ENCODE data around the gene KLHDC7B. TPM values are rescaled to one million over a fixed set of nuclear protein-coding genes. Genes with fewer than 3 reads are reported as not detected.

The KLHDC7B gene
- total and polyA plus RNA-seq, 2 of the 13 experiments (the other 11 are each of a cell fraction or from before 2014, with no cell fraction given), result 0.11 TPM; not detected in 1

DNA sequence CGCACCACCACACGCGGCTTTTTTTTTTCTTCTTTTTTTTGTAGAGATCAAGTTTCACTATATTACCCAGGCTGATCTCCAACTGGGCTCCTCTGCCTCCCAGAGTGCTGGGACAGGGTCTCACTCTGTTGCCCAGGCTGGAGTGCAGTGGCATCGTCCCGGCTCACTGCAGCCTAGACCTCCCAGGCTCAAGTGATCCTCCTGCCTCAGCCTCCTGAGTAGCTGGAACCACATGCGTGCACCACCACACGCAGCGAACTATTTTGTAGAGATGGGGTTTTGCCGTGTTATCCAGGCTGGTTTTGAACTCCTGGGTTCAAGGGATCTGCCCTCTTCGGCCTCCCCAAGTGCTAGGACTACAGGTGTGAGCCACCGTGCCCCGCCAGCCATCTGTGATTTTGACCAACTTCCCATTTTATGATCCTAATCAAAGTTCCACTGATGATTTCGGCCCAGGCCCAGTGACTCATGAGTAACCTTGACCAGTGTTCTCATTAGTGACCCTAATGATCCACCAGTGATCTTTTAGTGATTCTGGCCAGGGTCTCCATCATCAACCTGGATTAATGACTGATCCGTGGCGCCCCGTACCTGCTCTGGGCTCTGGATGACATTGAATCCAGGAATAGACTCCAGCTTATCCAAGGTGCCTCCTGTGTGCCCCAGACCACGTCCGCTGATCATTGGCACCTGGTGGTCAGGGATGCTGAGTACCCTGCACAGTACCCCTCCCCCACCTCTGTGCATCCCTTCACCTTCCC lies 17.6 kb upstream of the KLHDC7B start:
- WGBS (ENCODE audit: low lambda C conversion rate), result 91% methylated on average over 17 of the region's 18 CpGs
- no peaks in the 10 kb centered on the region for H3K9me3 ChIP-seq (ENCODE audit: low read length)
- peaks cover 20% of the 10 kb centered on the region for H3K79me2 ChIP-seq (ENCODE audit: insufficient read depth, low read length)
- H3K27ac ChIP-seq (ENCODE audit: extremely low read length, insufficient read depth, low read length), result no peak overlapping the region
- no peak for FAIRE-seq
- CTCF ChIA-PET (ENCODE audit: low intra/inter-chr PET ratio, low total read pairs), result no interaction called here
- no TSS peak for BruUV-seq (replicated peaks)
- peaks cover 1 to 7% of the 10 kb centered on the region in 2 experiments; a peak in 4 of 5 replicates for H3K36me3 ChIP-seq (replicated peaks in 1 of 2; ENCODE audit: control insufficient read depth in 1 of 2, insufficient read depth in 2 of 2, low read length in 2 of 2)
- no peak for DNase-seq (ENCODE audit: low spot score)
- H3K4me3 ChIP-seq (replicated peaks in 1 of 3; ENCODE audit: insufficient read depth in 1 of 3, low read depth in 2 of 3, low read length in 3 of 3), result no peak overlapping the region
- no peak overlapping the region for H3K9ac ChIP-seq (ENCODE audit: insufficient read depth, low read depth, low read length)
- H3K27me3 ChIP-seq (ENCODE audit: control insufficient read depth in 1 of 2, insufficient read depth in 2 of 2, low read length in 2 of 2), result no peaks in the 10 kb centered on the region
- H4K20me1 ChIP-seq (ENCODE audit: insufficient read depth, low read length), result peaks cover 15% of the 10 kb centered on the region
- POLR2A ChIA-PET, result interaction anchor here (0.8 to 2.5 kb wide), 6 partner anchors 10 to 172 kb away, joined by 3 to 7 read pairs (median 4); partner anchors contain the start of genes ARSA, LMF2, NCAPH2 and SYCE3
- in situ Hi-C loops (cut with HindIII; ENCODE audit: extremely low pct_ligation_motif_present, low pct_unique_long_range_greater_than_20kb), result no loop called here
- H3K4me2 ChIP-seq (ENCODE audit: low read depth, low read length), result no peak overlapping the region
- intact Hi-C loops (cut with micrococcal nuclease; ENCODE audit: unreplicated experiment), result loop anchor here (5.0 kb wide), 1 partner anchor 34 kb away; the partner anchor contains the start of gene SYCE3
- no peak for ATAC-seq
- H2AFZ ChIP-seq (ENCODE audit: low read length), result no peak overlapping the region
- peaks cover 70% of the 10 kb centered on the region for H3K4me1 ChIP-seq (ENCODE audit: insufficient read depth, low read length)
- TF ChIP-seq ZNF784 (CRISPR knock-in tag; IDR thresholded peaks at IDR 0.05; ENCODE audit: borderline replicate concordance), result no peak
- TF ChIP-seq ZNF816 (CRISPR knock-in tag; IDR thresholded peaks at IDR 0.05; ENCODE audit: borderline replicate concordance), result no peak
- TF ChIP-seq ZNF773 (CRISPR knock-in tag; IDR thresholded peaks at IDR 0.05; ENCODE audit: borderline replicate concordance), result no peak
- no peak for TF ChIP-seq ZNF709 (CRISPR knock-in tag; IDR thresholded peaks at IDR 0.05)
- no peak for TF ChIP-seq ZNF530 (CRISPR knock-in tag; IDR thresholded peaks at IDR 0.05; ENCODE audit: low read depth)
- no peak for TF ChIP-seq NR2C2 (CRISPR knock-in tag; IDR thresholded peaks at IDR 0.05; ENCODE audit: borderline replicate concordance)
- TF ChIP-seq TARDBP (CRISPR knock-in tag; IDR thresholded peaks at IDR 0.05), result no peak
- TF ChIP-seq, protein P1, sequence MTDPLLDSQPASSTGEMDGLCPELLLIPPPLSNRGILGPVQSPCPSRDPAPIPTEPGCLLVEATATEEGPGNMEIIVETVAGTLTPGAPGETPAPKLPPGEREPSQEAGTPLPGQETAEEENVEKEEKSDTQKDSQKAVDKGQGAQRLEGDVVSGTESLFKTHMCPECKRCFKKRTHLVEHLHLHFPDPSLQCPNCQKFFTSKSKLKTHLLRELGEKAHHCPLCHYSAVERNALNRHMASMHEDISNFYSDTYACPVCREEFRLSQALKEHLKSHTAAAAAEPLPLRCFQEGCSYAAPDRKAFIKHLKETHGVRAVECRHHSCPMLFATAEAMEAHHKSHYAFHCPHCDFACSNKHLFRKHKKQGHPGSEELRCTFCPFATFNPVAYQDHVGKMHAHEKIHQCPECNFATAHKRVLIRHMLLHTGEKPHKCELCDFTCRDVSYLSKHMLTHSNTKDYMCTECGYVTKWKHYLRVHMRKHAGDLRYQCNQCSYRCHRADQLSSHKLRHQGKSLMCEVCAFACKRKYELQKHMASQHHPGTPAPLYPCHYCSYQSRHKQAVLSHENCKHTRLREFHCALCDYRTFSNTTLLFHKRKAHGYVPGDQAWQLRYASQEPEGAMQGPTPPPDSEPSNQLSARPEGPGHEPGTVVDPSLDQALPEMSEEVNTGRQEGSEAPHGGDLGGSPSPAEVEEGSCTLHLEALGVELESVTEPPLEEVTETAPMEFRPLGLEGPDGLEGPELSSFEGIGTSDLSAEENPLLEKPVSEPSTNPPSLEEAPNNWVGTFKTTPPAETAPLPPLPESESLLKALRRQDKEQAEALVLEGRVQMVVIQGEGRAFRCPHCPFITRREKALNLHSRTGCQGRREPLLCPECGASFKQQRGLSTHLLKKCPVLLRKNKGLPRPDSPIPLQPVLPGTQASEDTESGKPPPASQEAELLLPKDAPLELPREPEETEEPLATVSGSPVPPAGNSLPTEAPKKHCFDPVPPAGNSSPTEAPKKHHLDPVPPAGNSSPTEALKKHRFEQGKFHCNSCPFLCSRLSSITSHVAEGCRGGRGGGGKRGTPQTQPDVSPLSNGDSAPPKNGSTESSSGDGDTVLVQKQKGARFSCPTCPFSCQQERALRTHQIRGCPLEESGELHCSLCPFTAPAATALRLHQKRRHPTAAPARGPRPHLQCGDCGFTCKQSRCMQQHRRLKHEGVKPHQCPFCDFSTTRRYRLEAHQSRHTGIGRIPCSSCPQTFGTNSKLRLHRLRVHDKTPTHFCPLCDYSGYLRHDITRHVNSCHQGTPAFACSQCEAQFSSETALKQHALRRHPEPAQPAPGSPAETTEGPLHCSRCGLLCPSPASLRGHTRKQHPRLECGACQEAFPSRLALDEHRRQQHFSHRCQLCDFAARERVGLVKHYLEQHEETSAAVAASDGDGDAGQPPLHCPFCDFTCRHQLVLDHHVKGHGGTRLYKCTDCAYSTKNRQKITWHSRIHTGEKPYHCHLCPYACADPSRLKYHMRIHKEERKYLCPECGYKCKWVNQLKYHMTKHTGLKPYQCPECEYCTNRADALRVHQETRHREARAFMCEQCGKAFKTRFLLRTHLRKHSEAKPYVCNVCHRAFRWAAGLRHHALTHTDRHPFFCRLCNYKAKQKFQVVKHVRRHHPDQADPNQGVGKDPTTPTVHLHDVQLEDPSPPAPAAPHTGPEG (CRISPR knock-in tag; IDR thresholded peaks at IDR 0.05), result no peak
- no peak for TF ChIP-seq U2AF1 (optimal IDR thresholded peaks at IDR 0.05; ENCODE audit: low read depth, low read length)
- TF ChIP-seq NFAT5 (CRISPR knock-in tag; IDR thresholded peaks at IDR 0.05), result no peak
